CD14-positive monocyte (primary cell): ENCODE data around the gene PTPRO. TPM values are rescaled to one million over a fixed set of nuclear protein-coding genes. Genes with fewer than 3 reads are reported as not detected.

Experiments
- DNase-seq, 3 donors: peaks; one replicate each; pipeline ENCODE4 v3.0.0-alpha.2; 2011 to 2022
- H2AFZ ChIP-seq: 2 replicates; pipeline ENCODE4 v1.6.0; 2012; ENCODE audit warnings: mild to moderate bottlenecking, low read depth, low read length, inconsistent platforms; ENCODE audit not compliant: insufficient read depth, poor library complexity, severe bottlenecking
- H3K27ac ChIP-seq, 2 donors: 1 replicate in 1 of 2; 2 replicates in 1 of 2; pipeline ENCODE4 v1.5.1; 2012 to 2013; ENCODE audit warnings: low read length in 2 of 2, control low read depth in 1 of 2, inconsistent platforms in 1 of 2, low read depth in 1 of 2, mild to moderate bottlenecking in 1 of 2
- H3K27me3 ChIP-seq, 2 donors: one replicate each; pipeline versions ENCODE4 v1.6.0 to v1.6.1; 2011 to 2013; ENCODE audit warnings: low read length in 2 of 2; ENCODE audit not compliant: control insufficient read depth in 2 of 2, insufficient read depth in 2 of 2
- H3K36me3 ChIP-seq, 2 donors: replicated peaks in 1 of 2; 1 replicate in 1 of 2; 2 replicates in 1 of 2; pipeline versions ENCODE4 v1.5.1 to v1.6.1; 2012 to 2013; ENCODE audit warnings: low read length in 2 of 2, control low read depth in 1 of 2, inconsistent platforms in 1 of 2, mild to moderate bottlenecking in 1 of 2; ENCODE audit not compliant: insufficient read depth in 2 of 2, control insufficient read depth in 1 of 2
- H3K4me1 ChIP-seq, 2 donors: 1 replicate in 1 of 2; 2 replicates in 1 of 2; pipeline versions ENCODE4 v1.5.1 to v1.6.1; 2012 to 2013; ENCODE audit warnings: low read length in 2 of 2, control low read depth in 1 of 2, inconsistent platforms in 1 of 2, mild to moderate bottlenecking in 1 of 2, moderate library complexity in 1 of 2; ENCODE audit not compliant: insufficient read depth in 2 of 2, control insufficient read depth in 1 of 2
- H3K4me2 ChIP-seq: replicated peaks from 2 replicates; pipeline ENCODE3; 2012; ENCODE audit warnings: low read length, moderate library complexity, mild to moderate bottlenecking; ENCODE audit not compliant: poor library complexity, severe bottlenecking; ENCODE audit errors: extremely low read depth
- H3K4me3 ChIP-seq, 3 experiments: fragments of 200-600 bp in 1 of 3; sonication (generic) in 1 of 3; replicated peaks in 1 of 3; 1 replicate in 2 of 3; 2 replicates in 1 of 3; pipeline ENCODE4 v1.5.1; 2011 to 2013; ENCODE audit warnings: low read length in 3 of 3, mild to moderate bottlenecking in 3 of 3, control low read depth in 2 of 3, low read depth in 2 of 3, inconsistent platforms in 1 of 3, moderate library complexity in 1 of 3
- H3K79me2 ChIP-seq: 2 replicates; pipeline ENCODE4 v1.6.0; 2012; ENCODE audit warnings: mild to moderate bottlenecking, control low read depth, inconsistent platforms, low read length, moderate library complexity; ENCODE audit not compliant: insufficient read depth
- H3K9ac ChIP-seq: 2 replicates; pipeline ENCODE4 v1.6.0; 2017; ENCODE audit warnings: low read length, mild to moderate bottlenecking; ENCODE audit not compliant: insufficient read depth, poor library complexity, severe bottlenecking
- H3K9me3 ChIP-seq, 2 donors: replicated peaks in 1 of 2; 1 replicate in 1 of 2; 2 replicates in 1 of 2; pipeline versions ENCODE4 v1.5.1 to v1.6.1; 2012 to 2013; ENCODE audit warnings: low read length in 2 of 2, control low read depth in 1 of 2; ENCODE audit not compliant: control insufficient read depth in 1 of 2, insufficient read depth in 1 of 2
- H4K20me1 ChIP-seq: 2 replicates; pipeline ENCODE4 v1.6.0; 2012; ENCODE audit warnings: mild to moderate bottlenecking, low read length, control low read depth, moderate library complexity; ENCODE audit not compliant: insufficient read depth
- H3K27ac Mint-ChIP-seq, 7 donors: one replicate each; pipeline ENCODE4 v1.8.0; 2020; ENCODE audit warnings: mild to moderate bottlenecking in 7 of 7, mixed read lengths in 7 of 7, moderate library complexity in 6 of 7, inconsistent platforms in 2 of 7
- H3K27me3 Mint-ChIP-seq, 3 donors: one replicate each; pipeline ENCODE4 v1.8.0; 2021 to 2022; ENCODE audit warnings: low read depth in 3 of 3, mild to moderate bottlenecking in 3 of 3, mixed read lengths in 3 of 3, moderate library complexity in 3 of 3, inconsistent platforms in 1 of 3
- H3K36me3 Mint-ChIP-seq, 2 donors: one replicate each; pipeline ENCODE4 v1.8.0; 2020; ENCODE audit warnings: mixed read lengths in 2 of 2, inconsistent platforms in 1 of 2, mild to moderate bottlenecking in 1 of 2
- H3K4me1 Mint-ChIP-seq: one replicate; pipeline ENCODE4 v1.8.0; 2020; ENCODE audit warnings: mild to moderate bottlenecking, mixed read lengths
- H3K4me3 Mint-ChIP-seq, 2 donors: one replicate each; pipeline ENCODE4 v1.8.0; 2020; ENCODE audit warnings: mild to moderate bottlenecking in 2 of 2, mixed read lengths in 2 of 2, moderate library complexity in 1 of 2
- H3K9me3 Mint-ChIP-seq, 7 donors: one replicate each; pipeline ENCODE4 v1.8.0; 2020 to 2022; ENCODE audit warnings: mixed read lengths in 7 of 7, mild to moderate bottlenecking in 6 of 7, moderate library complexity in 6 of 7, inconsistent platforms in 2 of 7
- CTCF ChIP-seq: fragments of 200-600 bp; IDR thresholded peaks from one replicate; pipeline ENCODE4 v1.8.0; 2022; ENCODE audit warnings: antibody characterized with exemption, mild to moderate bottlenecking
- WGBS: methylation state at CpG from one replicate; pipeline ENCODE4 v1.1.5; 2013; ENCODE audit warnings: missing lambda C conversion rate; ENCODE audit not compliant: insufficient coverage; 5-methylcytosine and 5-hydroxymethylcytosine counted together
- intact Hi-C, 2 donors: fragments of 100-400 bp; cut with micrococcal nuclease; formaldehyde crosslinking; loops; one replicate each; pipeline versions ENCODE4 v1.15.0 to v1.15.1; 2023
- polyA plus RNA-seq, 3 donors: library from polyadenylated mRNA; depleted of rRNA in 1 of 3; unstranded in 2 of 3; stranded (reverse) in 1 of 3; fragments of 300-500 nt in 2 of 3; fragments of >200 nt in 1 of 3; fragmentation: Illumina TruSeq in 2 of 3; gene quantifications; 1 replicate in 2 of 3; 2 replicates in 1 of 3; pipeline ENCODE4 v1.2.3, GENCODE V29; 2012 to 2021

Gene PTPRO
- polyA plus RNA-seq, 3 donors = 3.1 to 12.0 (median 4.7) TPM

- H3K27ac Mint-ChIP-seq = no peak overlapping the region
- Histone ChIP-seq H3K27me3 (no peaks in the 10 kb centered on the region), H4K20me1 (no peaks in the 10 kb centered on the region), H2AFZ (no peak overlapping the region), H3K9me3 (no peaks in the 10 kb centered on the region), H3K36me3 (no peaks in the 10 kb centered on the region), H3K4me2 (no peak overlapping the region), H3K9ac (no peak overlapping the region), H3K27ac (no peak overlapping the region), H3K4me3 (no peak overlapping the region), H3K79me2 (no peaks in the 10 kb centered on the region), H3K4me1 (no peaks in the 10 kb centered on the region)
- H3K27me3 Mint-ChIP-seq = peaks cover 0 to 3% (median 1%) of the 10 kb centered on the region in 3 donors
- DNase-seq = no peak
- H3K36me3 Mint-ChIP-seq = no peaks in the 10 kb centered on the region
- no peak overlapping the region for H3K4me3 Mint-ChIP-seq
- no peak for TF ChIP-seq CTCF
- H3K9me3 Mint-ChIP-seq = no peaks in the 10 kb centered on the region
- no peaks in the 10 kb centered on the region for H3K4me1 Mint-ChIP-seq
- intact Hi-C loops = no loop called here
- no CpG with 5 or more reads among the region's 1 CpG for WGBS
These were observed 65.5 kb downstream of the PTPRO start for GRCh38 chr12:15387772-15388171.

- Histone ChIP-seq H3K4me3 (no peak overlapping the region), H3K27me3 (no peaks in the 10 kb centered on the region), H3K79me2 (no peaks in the 10 kb centered on the region), H3K4me1 (no peaks in the 10 kb centered on the region), H3K36me3 (no peaks in the 10 kb centered on the region), H3K4me2 (no peak overlapping the region), H3K9me3 (no peaks in the 10 kb centered on the region), H2AFZ (no peak overlapping the region), H3K27ac (no peak overlapping the region), H4K20me1 (no peaks in the 10 kb centered on the region), H3K9ac (no peak overlapping the region)
- TF ChIP-seq CTCF = no peak
- Mint-ChIP-seq H3K4me1 (no peaks in the 10 kb centered on the region), H3K9me3 (peaks cover 0 to 2% (median 0%) of the 10 kb centered on the region in 7 donors), H3K4me3 (no peak overlapping the region), H3K36me3 (no peaks in the 10 kb centered on the region), H3K27ac (no peak overlapping the region), H3K27me3 (peaks cover 0 to 3% (median 1%) of the 10 kb centered on the region in 3 donors)
- DNase-seq = no peak
- intact Hi-C loops = no loop called here
- no CpG with 5 or more reads among the region's 1 CpG for WGBS
These were observed 67.3 kb downstream of the PTPRO start for GRCh38 chr12:15389561-15389960.
